Stimulated activated CD8-positive, alpha-beta memory T cell treated with anti-CD3 and anti-CD28 coated beads, Interleukin-7, amount 100 ng/mL, for 48 hours (primary cell): Measurements from ENCODE around the gene LCA5L.

Source experiments
- DNase-seq, 2 donors: peaks; one replicate each; pipeline ENCODE4 v3.0.0-alpha.2; 2020; ENCODE audit warnings: low read depth in 1 of 2; ENCODE audit errors: extremely low read depth in 1 of 2

LCA5L gene

GRCh38 chr21:39445321-39446269, at the start of gene LCA5L:
Gene LCA5L, minus strand, starts transcription at chr21:39445778. Its CDS starts 17,285 bp downstream, at chr21:39428493.
- peak; percentile 83 to 86 for DNase-seq

DNA sequence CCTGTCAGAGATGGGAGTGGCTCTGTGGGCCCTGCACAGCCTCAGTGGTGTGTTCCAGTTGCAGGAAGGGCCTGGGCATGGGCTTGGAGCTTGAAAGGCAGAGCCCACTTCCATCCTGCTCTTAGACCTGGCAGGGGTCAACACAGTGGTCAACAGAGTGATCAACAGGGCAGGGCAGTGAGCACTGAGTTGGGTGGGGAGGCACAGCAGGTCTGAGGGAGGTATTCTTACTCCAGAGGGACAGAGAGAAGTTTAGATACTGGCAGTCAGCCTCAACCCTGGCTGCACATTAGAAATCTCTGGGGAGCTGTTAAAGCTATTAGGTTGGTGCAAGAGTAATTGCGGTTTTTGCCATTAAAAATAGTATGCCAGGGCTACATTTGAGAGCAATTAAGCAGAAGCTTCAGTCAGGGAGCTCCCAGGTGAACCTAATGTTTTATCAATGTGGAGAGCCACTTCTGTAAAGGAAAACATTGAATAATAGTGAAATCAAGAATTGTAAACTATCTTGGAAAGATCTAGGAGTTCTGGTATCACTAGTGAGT, 43.9 kb upstream of the LCA5L start:
- DNase-seq = no peak

DNA sequence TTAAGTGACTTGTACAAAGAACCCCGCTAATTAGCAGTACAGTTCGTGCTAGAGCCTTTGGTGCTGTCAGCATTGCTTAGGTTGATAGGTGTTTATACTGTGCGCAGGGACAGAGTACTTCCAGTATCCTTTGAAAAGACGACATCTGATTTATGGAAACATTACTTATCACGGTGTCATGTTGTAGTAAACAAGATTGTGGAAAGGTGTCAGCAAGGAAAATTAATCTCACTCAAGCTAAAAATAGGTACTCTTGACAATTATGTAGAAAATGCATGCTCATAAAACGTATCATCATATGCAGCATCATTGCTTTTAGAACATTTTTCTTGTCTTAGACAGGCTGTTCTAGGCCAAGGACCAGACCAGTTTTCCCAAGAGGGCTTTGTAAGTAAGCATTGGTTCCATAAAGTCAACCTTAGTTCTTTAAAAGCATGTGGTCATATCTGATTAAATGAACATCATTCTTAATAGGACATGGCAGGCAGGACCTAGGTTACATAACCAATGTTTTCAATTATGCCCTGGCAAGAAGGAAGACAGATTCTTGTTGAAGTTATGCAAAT, 39.2 kb upstream of the LCA5L start:
- no peak for DNase-seq

- no peak for DNase-seq
Measured at GRCh38 chr21:39483917-39484316, 38.3 kb upstream of the LCA5L start.

DNA sequence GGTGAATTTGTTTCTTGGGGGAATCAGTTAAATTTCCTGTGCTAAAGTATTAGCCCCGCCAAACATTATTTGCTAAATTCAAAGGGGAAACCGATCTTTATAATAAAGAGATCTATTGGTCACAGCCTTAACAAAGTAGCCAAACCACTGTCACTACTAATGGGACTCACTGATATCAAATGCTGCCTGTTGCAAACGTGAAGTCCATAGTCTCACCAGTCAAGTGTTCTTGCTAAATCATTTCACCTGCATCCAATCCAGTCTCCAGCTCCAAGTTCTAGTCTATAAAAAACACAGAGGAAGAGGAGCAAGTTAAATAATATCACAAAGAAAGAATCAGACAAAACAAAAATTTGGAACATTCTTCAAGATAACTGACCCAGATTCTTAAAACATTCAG, 36.3 kb upstream of the LCA5L start:
- no peak for DNase-seq

DNA sequence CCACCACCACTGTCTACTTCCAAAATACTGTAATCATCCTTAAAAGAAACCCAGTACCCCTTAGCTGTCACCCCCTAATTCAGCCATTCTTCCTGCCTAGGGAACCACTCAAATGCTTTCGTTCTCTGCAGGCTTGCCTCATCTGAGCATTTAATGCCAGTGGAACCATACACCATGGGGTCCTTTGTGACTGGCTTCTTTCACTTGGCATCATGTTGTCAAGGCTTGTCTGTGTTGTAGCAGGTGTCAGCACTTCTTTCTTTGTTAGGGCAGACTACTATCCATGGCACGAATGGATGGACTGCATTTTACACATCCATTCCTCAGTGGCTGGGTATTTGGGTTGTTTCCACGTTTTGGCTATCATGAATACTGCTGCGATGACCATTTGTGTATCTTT, 34.7 kb upstream of the LCA5L start:
- DNase-seq = no peak

DNA sequence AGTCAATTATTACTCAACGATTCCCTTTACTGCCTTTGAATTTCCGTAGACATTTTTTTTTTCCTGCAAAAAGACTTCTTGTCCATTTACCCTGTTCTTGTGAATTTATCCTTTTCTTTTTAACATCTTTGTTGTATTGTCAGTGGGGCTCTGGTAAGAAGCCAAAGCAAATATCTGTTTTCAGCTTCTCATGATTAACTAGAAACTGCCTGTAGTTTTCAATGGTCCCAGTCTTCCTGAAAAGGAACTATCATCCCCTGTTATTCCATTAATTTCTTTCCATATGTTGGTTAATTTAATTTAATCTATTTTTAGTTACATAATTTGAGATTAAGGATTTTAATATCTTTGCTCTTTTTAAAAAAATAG, 34.2 kb upstream of the LCA5L start:
- DNase-seq = no peak

DNA sequence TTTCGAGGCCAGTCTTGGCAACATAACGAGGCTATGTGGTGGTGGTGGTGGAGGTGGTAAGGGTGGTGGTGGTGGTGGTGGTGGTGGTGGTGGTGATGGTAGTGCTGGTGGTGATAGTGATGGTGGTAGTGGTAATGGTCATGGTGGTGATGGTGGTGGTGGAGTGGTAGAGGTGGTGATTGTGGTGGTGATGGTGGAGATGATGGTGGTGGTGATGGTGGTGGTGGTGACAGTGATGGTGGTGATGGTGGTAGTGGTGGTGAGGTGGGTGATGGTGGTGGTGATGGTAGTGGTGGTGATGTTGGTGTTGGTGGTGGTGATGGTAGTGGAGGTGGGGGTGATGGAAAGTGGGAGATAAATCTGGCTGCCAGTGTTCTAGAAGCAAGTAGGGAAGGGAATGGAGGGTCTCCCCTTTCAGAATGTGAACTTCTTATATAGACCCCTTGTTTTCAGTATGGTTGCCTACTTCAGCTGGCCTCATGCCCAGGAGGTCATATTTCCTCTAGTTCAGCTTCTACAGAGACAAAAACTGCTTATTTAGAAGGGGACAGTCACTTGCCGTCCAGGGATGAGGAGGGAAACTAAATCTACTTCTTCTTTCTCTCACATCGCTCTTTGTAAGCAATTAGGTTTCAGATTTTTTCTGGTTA, 33.7 kb upstream of the LCA5L start:
- DNase-seq = no peak

DNA sequence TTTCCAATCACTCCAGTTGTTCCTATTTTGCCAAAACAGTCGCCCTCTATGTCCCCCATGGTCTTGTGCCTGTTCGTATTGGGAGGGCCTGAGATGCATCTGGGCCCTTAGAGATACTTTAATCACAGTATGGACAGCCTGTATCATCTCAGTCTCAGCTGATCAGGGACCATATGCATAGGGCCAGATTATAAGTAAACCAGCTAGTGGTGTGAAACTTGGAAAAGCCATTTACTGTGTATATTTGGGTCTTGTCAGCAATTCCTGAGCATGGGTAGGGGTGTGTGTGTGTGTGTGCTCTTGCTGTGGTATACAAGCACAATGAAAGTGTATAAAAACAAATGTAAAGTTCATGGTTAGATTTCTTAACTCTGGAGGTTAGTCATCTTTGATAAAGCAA, 29.0 kb upstream of the LCA5L start:
- no peak for DNase-seq

GRCh38 chr21:39472786-39473185, 27.2 kb upstream of the LCA5L start:
- DNase-seq = no peak

GRCh38 chr21:39471598-39471997, 26.0 kb upstream of the LCA5L start:
- no peak for DNase-seq

GRCh38 chr21:39468559-39468958, 23.0 kb upstream of the LCA5L start:
- DNase-seq = no peak

DNA sequence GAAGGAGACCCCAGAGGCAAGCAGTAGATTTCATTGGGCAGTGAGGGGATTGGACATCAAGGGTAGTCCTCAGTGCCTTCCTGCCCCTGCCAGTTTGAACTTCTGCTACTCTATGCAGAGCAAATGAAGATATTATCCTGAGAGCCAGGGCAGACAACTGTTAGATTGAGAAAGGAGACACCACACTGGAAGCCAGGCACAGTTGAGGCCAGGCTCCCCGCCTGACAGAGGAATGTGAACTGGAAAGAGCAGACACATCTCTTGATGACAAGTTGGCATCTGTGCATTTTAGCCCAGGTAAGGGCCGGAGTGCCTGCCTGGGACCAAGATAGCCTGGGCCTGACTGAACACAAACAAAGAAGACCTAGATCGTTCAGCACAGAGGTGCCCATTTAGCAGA, 22.2 kb upstream of the LCA5L start:
- no peak for DNase-seq

DNA sequence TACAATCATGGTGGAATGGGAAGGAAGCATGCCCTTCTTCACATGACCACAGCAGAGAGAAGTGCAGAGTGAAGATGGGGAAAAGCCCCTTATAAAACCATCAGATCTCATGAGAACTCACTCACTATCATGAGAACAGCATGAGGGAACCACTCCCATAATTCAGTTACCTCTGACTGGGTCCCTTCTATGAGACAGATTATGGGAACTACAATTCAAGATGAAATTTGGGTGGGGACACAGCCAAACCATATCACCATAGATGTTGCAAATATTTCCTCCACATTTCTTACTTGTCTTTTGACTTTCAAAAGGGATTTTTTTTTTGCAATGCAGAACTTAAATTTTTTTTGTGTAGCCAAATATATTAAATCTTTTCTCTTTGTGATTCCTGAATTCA, 21.0 kb upstream of the LCA5L start:
- no peak for DNase-seq

DNA sequence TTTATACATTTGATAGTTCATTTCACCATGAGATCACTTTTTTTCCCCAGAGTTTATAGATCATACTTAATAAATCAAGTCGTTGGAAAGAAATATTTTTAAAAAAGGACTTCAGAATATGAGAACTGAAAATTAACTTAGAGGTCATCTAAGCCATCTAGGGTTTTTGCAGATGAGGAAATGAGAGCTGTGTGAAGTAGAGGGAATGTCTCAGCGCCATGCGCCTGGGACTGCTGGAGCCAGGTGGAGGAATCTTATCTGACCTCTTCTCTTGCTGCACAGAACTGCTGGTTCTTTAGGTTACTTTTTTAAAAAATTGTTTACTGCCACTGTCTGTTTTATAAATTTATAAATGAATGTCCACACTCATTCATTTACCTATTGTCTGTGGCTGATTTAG, 17.7 kb upstream of the LCA5L start:
- DNase-seq = no peak

GRCh38 chr21:39461419-39461818, 15.8 kb upstream of the LCA5L start:
- DNase-seq = no peak

DNA sequence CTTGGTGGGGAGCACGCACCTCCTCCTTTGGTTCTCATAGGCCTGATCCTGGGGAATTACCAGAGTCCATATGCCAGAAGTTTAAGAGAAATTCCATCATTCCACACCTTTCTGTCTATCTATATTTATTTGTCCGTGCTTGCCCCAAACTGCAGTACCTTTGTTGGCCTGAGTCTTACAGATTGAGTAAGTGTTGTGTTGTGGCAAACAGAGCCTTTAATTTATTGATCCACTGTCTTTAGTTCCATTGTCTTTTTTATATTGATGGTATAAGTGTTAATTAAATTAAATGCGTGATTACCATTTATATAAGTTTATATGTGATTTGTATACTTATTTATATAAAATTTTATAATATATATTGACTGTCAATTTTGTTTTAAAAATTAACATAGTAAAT, 11.1 kb upstream of the LCA5L start:
- no peak for DNase-seq

GRCh38 chr21:39454949-39455668, 9.5 kb upstream of the LCA5L start:
- DNase-seq = no peak

- no peak for DNase-seq
Measured at GRCh38 chr21:39453571-39454179, 8.1 kb upstream of the LCA5L start.

DNA sequence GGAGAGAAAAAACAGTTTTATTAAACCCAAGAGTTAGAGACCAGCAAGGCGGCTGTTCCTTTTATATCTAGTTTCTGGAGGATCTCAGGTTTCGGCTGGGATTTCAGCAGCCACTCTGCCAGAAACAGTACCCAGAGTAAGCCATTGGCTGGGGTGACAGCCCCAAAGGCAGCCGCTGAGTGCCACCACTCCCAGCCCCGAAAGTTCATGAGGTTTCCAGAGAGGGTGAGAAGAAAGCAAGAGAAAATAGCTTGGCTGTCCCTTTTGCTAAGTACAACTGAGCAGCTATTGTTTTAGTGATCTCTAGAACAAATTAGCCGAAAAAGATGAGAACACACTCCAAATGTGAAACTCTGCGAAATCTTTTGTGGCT, 7.4 kb upstream of the LCA5L start:
- DNase-seq = no peak
